ENCODE results near the gene AKAP8.

DNA sequence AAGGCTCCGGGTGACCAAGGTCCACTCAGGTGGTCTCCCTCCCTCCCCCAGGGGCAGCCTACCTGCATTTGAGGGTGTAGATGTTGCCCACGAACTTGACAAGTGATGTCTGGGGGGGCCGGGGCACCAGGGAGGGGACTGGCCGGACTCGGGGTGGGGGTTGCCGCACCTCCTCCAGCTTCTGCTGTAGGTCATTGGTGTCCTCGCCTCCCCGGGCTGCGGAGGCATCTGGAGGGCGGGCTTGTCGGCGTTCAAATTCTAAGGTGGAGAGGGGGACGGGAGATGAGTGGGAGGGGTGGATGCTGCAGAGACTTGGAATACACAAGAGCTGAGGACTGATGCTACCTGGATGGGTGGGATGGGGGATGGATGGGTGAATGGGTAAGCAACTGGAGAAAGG is 44.5 kb upstream of the AKAP8 start:
- TF ChIP-seq, protein P1, sequence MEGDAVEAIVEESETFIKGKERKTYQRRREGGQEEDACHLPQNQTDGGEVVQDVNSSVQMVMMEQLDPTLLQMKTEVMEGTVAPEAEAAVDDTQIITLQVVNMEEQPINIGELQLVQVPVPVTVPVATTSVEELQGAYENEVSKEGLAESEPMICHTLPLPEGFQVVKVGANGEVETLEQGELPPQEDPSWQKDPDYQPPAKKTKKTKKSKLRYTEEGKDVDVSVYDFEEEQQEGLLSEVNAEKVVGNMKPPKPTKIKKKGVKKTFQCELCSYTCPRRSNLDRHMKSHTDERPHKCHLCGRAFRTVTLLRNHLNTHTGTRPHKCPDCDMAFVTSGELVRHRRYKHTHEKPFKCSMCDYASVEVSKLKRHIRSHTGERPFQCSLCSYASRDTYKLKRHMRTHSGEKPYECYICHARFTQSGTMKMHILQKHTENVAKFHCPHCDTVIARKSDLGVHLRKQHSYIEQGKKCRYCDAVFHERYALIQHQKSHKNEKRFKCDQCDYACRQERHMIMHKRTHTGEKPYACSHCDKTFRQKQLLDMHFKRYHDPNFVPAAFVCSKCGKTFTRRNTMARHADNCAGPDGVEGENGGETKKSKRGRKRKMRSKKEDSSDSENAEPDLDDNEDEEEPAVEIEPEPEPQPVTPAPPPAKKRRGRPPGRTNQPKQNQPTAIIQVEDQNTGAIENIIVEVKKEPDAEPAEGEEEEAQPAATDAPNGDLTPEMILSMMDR (IDR thresholded peaks at IDR 0.05), result no peak
- TF ChIP-seq POLR2A (IDR thresholded peaks at IDR 0.05), result no peak
